ENCODE measurements around the gene ESRRA. TPM values are rescaled to one million over a fixed set of nuclear protein-coding genes. Genes with fewer than 3 reads are reported as not detected.

ESRRA gene
- 43.6 and 52.3 TPM in 2 replicates for total RNA-seq

GRCh38 chr11:64305075-64305690, at the start of gene ESRRA:
Gene ESRRA, plus strand, starts transcription at chr11:64305524. Its CDS starts 1,656 bp downstream, at chr11:64307180.

GRCh38 chr11:64284048-64284961, 21.0 kb upstream of the ESRRA start, which contains the start of gene BAD:
Gene BAD, minus strand, starts transcription at chr11:64284665. Its CDS starts 297 bp downstream, at chr11:64284368.

GRCh38 chr11:64284962-64285884, 20.1 kb upstream of the ESRRA start, which contains the start of gene GPR137:
Gene GPR137, plus strand, starts transcription at chr11:64285848. Its CDS starts 677 bp downstream, at chr11:64286525.

GRCh38 chr11:64291262-64291751, 14.0 kb upstream of the ESRRA start, which contains the start of gene KCNK4:
Gene KCNK4, plus strand, starts transcription at chr11:64291302. Its CDS starts 1,717 bp downstream, at chr11:64293019.

GRCh38 chr11:64299847-64300648, 5.3 kb upstream of the ESRRA start, which contains the start of gene CATSPERZ:
Gene CATSPERZ, plus strand, starts transcription at chr11:64300358. Its CDS starts 53 bp downstream, at chr11:64300411.

GRCh38 chr11:64317325-64317960, 12.1 kb downstream of the ESRRA start, which contains the start of gene TRMT112:
Gene TRMT112, minus strand, starts transcription at chr11:64317559. Its CDS starts 33 bp downstream, at chr11:64317526.

GRCh38 chr11:64317961-64318765, 12.8 kb downstream of the ESRRA start, which contains the start of gene PRDX5:
Gene PRDX5, plus strand, starts transcription at chr11:64318121. Its CDS starts 95 bp downstream, at chr11:64318216.

GRCh38 chr11:64339754-64340408, 34.6 kb downstream of the ESRRA start, which contains the start of gene CCDC88B:
Gene CCDC88B, plus strand, starts transcription at chr11:64340204. Its CDS starts 63 bp downstream, at chr11:64340267.

GRCh38 chr11:64358907-64359711, 53.8 kb downstream of the ESRRA start, which contains the start of gene RPS6KA4:
Gene RPS6KA4, plus strand, starts transcription at chr11:64359162. Its CDS starts 74 bp downstream, at chr11:64359236.

Other genes starting within 250 kb of the ESRRA start
- 17.5 and 32.5 TPM in 2 replicates for gene MACROD1, start 139.4 kb upstream of the ESRRA start, total RNA-seq
- 212 and 226 TPM in 2 replicates for gene STIP1, start 119.4 kb upstream of the ESRRA start, total RNA-seq
- 8.1 and 22.2 TPM in 2 replicates for gene FERMT3, start 98.8 kb upstream of the ESRRA start, total RNA-seq
- 22.6 and 63.7 TPM in 2 replicates for gene TRPT1, start 79.3 kb upstream of the ESRRA start, total RNA-seq
- gene NUDT22, start 79.2 kb upstream of the ESRRA start, total RNA-seq, result 53.3 and 61.4 TPM in 2 replicates
- 4.3 and 7.8 TPM in 2 replicates for gene DNAJC4, start 75.0 kb upstream of the ESRRA start, total RNA-seq
- gene VEGFB, start 70.9 kb upstream of the ESRRA start, total RNA-seq, result 7.6 and 10.7 TPM in 2 replicates
- 41.0 and 56.8 TPM in 2 replicates for gene FKBP2, start 64.4 kb upstream of the ESRRA start, total RNA-seq
- gene PPP1R14B, start 58.6 kb upstream of the ESRRA start, total RNA-seq, result 264 and 362 TPM in 2 replicates
- 51.3 and 68.1 TPM in 2 replicates for gene PLCB3, start 54.0 kb upstream of the ESRRA start, total RNA-seq
- 63.1 and 68.2 TPM in 2 replicates for gene BAD, start 20.9 kb upstream of the ESRRA start, total RNA-seq
- gene GPR137, start 19.7 kb upstream of the ESRRA start, total RNA-seq, result 6.4 and 7.1 TPM in 2 replicates
- under 0.01 and 0.30 TPM in 2 replicates for gene KCNK4, start 14.2 kb upstream of the ESRRA start, total RNA-seq
- gene CATSPERZ, start 5.2 kb upstream of the ESRRA start, total RNA-seq, result 0.61 TPM in 1 of 2 replicates, not detected in the other
- 294 and 605 TPM in 2 replicates for gene TRMT112, start 12.0 kb downstream of the ESRRA start, total RNA-seq
- gene PRDX5, start 12.6 kb downstream of the ESRRA start, total RNA-seq, result 287 and 290 TPM in 2 replicates
- 1.3 and 1.7 TPM in 2 replicates for gene CCDC88B, start 34.7 kb downstream of the ESRRA start, total RNA-seq
- 35.3 and 35.7 TPM in 2 replicates for gene RPS6KA4, start 53.6 kb downstream of the ESRRA start, total RNA-seq